Measurements from ENCODE around the gene JUN. TPM values are rescaled to one million over a fixed set of nuclear protein-coding genes. Genes with fewer than 3 reads are reported as not detected.
"Not testable (repeated sequence)": the region's sequence is repeated elsewhere in the genome, so short reads cannot be mapped to it uniquely, and the experiment has no call there.

JUN gene
- total RNA-seq, 1 donor from 2014 or later, result 515 TPM

- DNase-seq (ENCODE audit: low spot score), result peak; percentile 83
Observed at GRCh38 chr1:58809325-58810010, 25.6 kb upstream of the JUN start.

- DNase-seq (ENCODE audit: low spot score), result no peak
Observed at GRCh38 chr1:58808077-58808476, 24.2 kb upstream of the JUN start.

- no peak for DNase-seq (ENCODE audit: low spot score)
Observed at GRCh38 chr1:58805716-58806571, 22.1 kb upstream of the JUN start.

GRCh38 chr1:58804853-58805565 lies 21.2 kb upstream of the JUN start:
- no peak for DNase-seq (ENCODE audit: low spot score)

GRCh38 chr1:58803858-58804257 lies 20.0 kb upstream of the JUN start:
- no peak for DNase-seq (ENCODE audit: low spot score)

GRCh38 chr1:58802640-58803399 lies 19.0 kb upstream of the JUN start:
- DNase-seq (ENCODE audit: low spot score), result no peak

GRCh38 chr1:58801286-58801685 lies 17.4 kb upstream of the JUN start:
- not testable (repeated sequence) for DNase-seq (ENCODE audit: low spot score)

GRCh38 chr1:58799650-58800049 lies 15.8 kb upstream of the JUN start:
- no peak for DNase-seq (ENCODE audit: low spot score)

GRCh38 chr1:58798910-58799442 lies 15.1 kb upstream of the JUN start:
- DNase-seq (ENCODE audit: low spot score), result no peak

- no peak for DNase-seq (ENCODE audit: low spot score)
Observed at GRCh38 chr1:58796416-58796815, 12.6 kb upstream of the JUN start.

GRCh38 chr1:58794585-58794984 lies 10.7 kb upstream of the JUN start:
- no peak for DNase-seq (ENCODE audit: low spot score)

- DNase-seq (ENCODE audit: low spot score), result peak; percentile 50
Observed at GRCh38 chr1:58792846-58793245, 9.0 kb upstream of the JUN start.

GRCh38 chr1:58791106-58791505 lies 7.3 kb upstream of the JUN start:
- no peak for DNase-seq (ENCODE audit: low spot score)

- DNase-seq (ENCODE audit: low spot score), result no peak
Observed at GRCh38 chr1:58789996-58790660, 6.3 kb upstream of the JUN start.

GRCh38 chr1:58789322-58789856 lies 5.5 kb upstream of the JUN start:
- no peak for DNase-seq (ENCODE audit: low spot score)

GRCh38 chr1:58788259-58788658 lies 4.4 kb upstream of the JUN start:
- no peak for DNase-seq (ENCODE audit: low spot score)

GRCh38 chr1:58786927-58787245 lies 3.0 kb upstream of the JUN start:
- no peak for DNase-seq (ENCODE audit: low spot score)

GRCh38 chr1:58786184-58786926 lies 2.5 kb upstream of the JUN start:
- peak; percentile 79 for DNase-seq (ENCODE audit: low spot score)

GRCh38 chr1:58785442-58786058 lies 1.7 kb upstream of the JUN start:
- peak; percentile 79 for DNase-seq (ENCODE audit: low spot score)
